Upper lobe of left lung (tissue), 6 donors: ENCODE data around the gene LRRC74A. TPM values are rescaled to one million over a fixed set of nuclear protein-coding genes. Genes with fewer than 3 reads are reported as not detected.
"Not testable (repeated sequence)": the region's sequence is repeated elsewhere in the genome, so short reads cannot be mapped to it uniquely, and the experiment has no call there.

Experiments used
- ATAC-seq, 2 donors: fragments of 200-7000 bp; cut with Tn5 transposase; one replicate each; pipeline ENCODE4 v1.9.1; 2022; ENCODE audit warnings: mild to moderate bottlenecking in 2 of 2, moderate library complexity in 2 of 2; ENCODE audit not compliant: low FRiP score in 2 of 2
- DNase-seq, 2 donors: peaks; one replicate each; pipeline ENCODE4 v3.0.0-alpha.2; 2019 to 2020
- H3K27ac ChIP-seq, 4 donors: fragments of 200-600 bp; sonication (generic); one replicate each; pipeline ENCODE4 v1.5.1; 2016 to 2019
- H3K27me3 ChIP-seq, 4 donors: fragments of 200-600 bp; sonication (generic); one replicate each; pipeline ENCODE4 v1.5.1; 2017 to 2019
- H3K36me3 ChIP-seq, 4 donors: fragments of 200-600 bp; sonication (generic); one replicate each; pipeline ENCODE4 v1.5.1; 2016 to 2019
- H3K4me1 ChIP-seq, 4 donors: fragments of 200-600 bp; sonication (generic); one replicate each; pipeline ENCODE4 v1.5.1; 2018 to 2019
- H3K4me3 ChIP-seq, 4 donors: fragments of 200-600 bp; sonication (generic); one replicate each; pipeline ENCODE4 v1.5.1; 2017 to 2019; ENCODE audit warnings: mild to moderate bottlenecking in 2 of 4, moderate library complexity in 1 of 4
- H3K9me3 ChIP-seq, 4 donors: fragments of 200-600 bp; sonication (generic); one replicate each; pipeline ENCODE4 v1.5.1; 2018 to 2019
- EP300 ChIP-seq, 4 donors: sonication (generic); formaldehyde crosslinking; IDR thresholded peaks; one replicate each; pipeline ENCODE4 v1.5.1; 2017; ENCODE audit warnings: antibody characterized with exemption in 4 of 4, control low read depth in 2 of 4
- POLR2A ChIP-seq, 4 donors: fragments of 450-650 bp; IDR thresholded peaks; one replicate each; pipeline ENCODE4 v1.5.1; 2016 to 2017; ENCODE audit warnings: antibody characterized with exemption in 4 of 4, mild to moderate bottlenecking in 2 of 4
- POLR2AphosphoS5 ChIP-seq, 2 donors: sonication (generic); formaldehyde crosslinking; IDR thresholded peaks; one replicate each; pipeline ENCODE4 v1.5.1; 2017; ENCODE audit warnings: antibody characterized with exemption in 2 of 2
- WGBS, 2 donors: methylation state at CpG; one replicate each; pipeline ENCODE4 v1.1.5; 2017 to 2018; 5-methylcytosine and 5-hydroxymethylcytosine counted together
- total RNA-seq, 6 donors: library from RNA; depleted of rRNA in 4 of 6; stranded (reverse); fragments of >200 nt in 4 of 6; gene quantifications; one replicate each; pipeline versions ENCODE4 v1.1.0 to v1.2.1, GENCODE V29; 2016 to 2021
- TF ChIP-seq, protein P1 (sequence below), 6 experiments: fragments of 450-650 bp in 4 of 6; fragments of 200-600 bp in 2 of 6; sonication (generic) in 2 of 6; IDR thresholded peaks; one replicate each; pipeline ENCODE4 v1.5.1; 2016 to 2019; ENCODE audit warnings: antibody characterized with exemption in 6 of 6
- donor health status: DM: no; HTN: no; CAD: no; lungs with moderate emphysema.
- donor health status: DM: no; HTN: yes; CAD: no; lungs with severe emphysema.

LRRC74A gene
- total RNA-seq, 6 donors from 2014 or later, result not detected

DNA sequence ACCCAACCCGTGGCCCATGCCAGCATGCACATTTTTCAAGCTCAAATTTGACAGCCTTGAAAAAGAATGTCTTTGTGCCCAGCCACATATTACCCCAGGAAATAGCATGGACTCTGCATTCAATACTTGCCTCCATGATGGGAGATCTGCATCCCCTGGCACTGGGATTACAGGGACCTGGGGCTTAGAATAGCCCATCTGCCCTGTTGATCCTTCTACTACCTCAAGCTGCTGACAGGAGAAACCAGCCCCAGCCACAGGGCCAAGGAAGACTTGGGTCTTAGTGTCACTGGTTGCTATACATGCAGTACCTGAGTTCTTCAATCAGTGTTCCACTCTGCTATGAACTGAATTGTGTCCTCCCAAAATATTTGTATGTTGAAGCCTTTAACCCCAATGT, 85.3 kb downstream of the LRRC74A start:
- Histone ChIP-seq H3K27me3 (no peaks in the 10 kb centered on the region), H3K27ac (no peak overlapping the region), H3K4me3 (no peak overlapping the region), H3K4me1 (peaks cover 13 to 39% (median 22%) of the 10 kb centered on the region in 4 donors), H3K36me3 (no peaks in the 10 kb centered on the region), H3K9me3 (no peaks in the 10 kb centered on the region)
- DNase-seq (no peak), ATAC-seq (no peak)
- no peak for TF ChIP-seq EP300 (IDR thresholded peaks at IDR 0.05)
- no peak for TF ChIP-seq POLR2A (IDR thresholded peaks at IDR 0.05)
- TF ChIP-seq, protein P1, sequence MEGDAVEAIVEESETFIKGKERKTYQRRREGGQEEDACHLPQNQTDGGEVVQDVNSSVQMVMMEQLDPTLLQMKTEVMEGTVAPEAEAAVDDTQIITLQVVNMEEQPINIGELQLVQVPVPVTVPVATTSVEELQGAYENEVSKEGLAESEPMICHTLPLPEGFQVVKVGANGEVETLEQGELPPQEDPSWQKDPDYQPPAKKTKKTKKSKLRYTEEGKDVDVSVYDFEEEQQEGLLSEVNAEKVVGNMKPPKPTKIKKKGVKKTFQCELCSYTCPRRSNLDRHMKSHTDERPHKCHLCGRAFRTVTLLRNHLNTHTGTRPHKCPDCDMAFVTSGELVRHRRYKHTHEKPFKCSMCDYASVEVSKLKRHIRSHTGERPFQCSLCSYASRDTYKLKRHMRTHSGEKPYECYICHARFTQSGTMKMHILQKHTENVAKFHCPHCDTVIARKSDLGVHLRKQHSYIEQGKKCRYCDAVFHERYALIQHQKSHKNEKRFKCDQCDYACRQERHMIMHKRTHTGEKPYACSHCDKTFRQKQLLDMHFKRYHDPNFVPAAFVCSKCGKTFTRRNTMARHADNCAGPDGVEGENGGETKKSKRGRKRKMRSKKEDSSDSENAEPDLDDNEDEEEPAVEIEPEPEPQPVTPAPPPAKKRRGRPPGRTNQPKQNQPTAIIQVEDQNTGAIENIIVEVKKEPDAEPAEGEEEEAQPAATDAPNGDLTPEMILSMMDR (IDR thresholded peaks at IDR 0.05), result no peak
- no peak for TF ChIP-seq POLR2AphosphoS5 (IDR thresholded peaks at IDR 0.05)
- WGBS, 2 donors, result 42 to 50% methylated on average over 1 of the region's 1 CpG

DNA sequence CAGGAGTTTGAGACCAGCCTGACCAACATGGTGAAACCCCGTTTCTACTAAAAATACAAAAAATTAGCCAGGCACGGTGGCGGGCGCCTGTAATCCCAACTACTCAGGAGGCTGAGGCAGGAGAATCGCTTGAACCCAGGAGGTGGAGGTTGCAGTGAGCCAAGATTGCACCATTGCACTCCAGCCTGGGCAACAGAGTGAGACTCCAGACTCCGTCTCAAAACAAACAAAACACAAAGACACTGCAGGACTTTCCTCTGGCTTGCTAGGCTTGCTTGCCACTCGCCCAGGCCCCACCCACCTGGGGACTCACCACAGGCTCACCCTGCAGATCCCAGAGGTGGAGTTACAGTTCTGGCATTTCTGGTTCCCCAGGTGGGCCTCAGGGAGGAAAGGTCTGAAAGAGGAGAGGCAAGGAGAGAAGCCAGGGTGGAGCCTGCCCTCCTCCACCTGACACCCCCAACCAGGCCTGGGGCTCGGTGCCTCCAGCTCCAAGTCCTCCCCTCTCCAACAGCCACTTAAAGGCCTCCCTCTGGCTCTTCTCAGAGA, 88.4 kb downstream of the LRRC74A start:
- not testable (repeated sequence) for ATAC-seq, H3K9me3 ChIP-seq, H3K36me3 ChIP-seq, H3K4me3 ChIP-seq, H3K27me3 ChIP-seq
- peak overlapping the region in 1 of 4 donors; percentile 4 for H3K27ac ChIP-seq
- 82% methylated on average over 8 of the region's 8 CpGs for WGBS, 2 donors
- peak in 1 of 2 donors; percentile 67 for DNase-seq
- peaks cover 44 to 58% (median 48%) of the 10 kb centered on the region in 4 donors for H3K4me1 ChIP-seq

DNA sequence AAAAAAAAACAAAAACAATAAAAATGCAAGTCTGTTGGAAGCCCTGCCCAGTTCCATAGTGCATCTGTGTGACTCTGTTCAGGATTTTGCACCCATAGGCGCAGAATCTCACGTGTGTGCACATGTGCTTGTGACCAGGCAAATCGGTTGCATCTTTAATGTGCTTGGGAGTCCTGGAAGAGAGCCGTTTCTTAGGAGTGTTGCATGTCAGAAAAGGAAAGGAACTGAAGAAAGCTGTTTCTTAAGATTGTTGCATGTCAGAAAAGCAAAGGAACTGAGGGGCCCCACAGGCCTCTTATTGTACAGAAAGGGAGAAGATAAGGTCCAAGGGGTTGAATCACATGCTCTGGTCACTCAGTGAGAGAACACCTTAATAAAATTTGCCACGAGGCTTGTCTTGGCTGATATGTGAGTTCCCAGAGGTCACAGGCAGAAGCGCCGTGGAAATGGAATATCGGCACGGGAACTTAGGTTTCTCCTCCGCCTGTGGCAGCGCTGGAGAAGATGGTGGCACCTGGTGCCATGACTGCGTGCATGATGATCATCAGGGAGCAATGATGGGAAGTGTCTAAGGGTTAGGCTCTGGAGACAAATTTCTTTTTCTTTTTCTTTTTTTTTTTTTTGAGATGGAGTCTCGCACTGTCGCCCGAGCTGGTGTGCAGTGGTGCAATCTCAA, 90.0 kb downstream of the LRRC74A start:
- H3K4me1 ChIP-seq, result peaks cover 57 to 71% (median 61%) of the 10 kb centered on the region in 4 donors
- TF ChIP-seq, protein P1 (IDR thresholded peaks at IDR 0.05), result no peak
- TF ChIP-seq EP300 (IDR thresholded peaks at IDR 0.05), result no peak
- peak overlapping the region in 2 of 4 donors; percentile 21 to 94 for H3K27ac ChIP-seq
- H3K4me3 ChIP-seq, result no peak overlapping the region
- H3K27me3 ChIP-seq, result no peaks in the 10 kb centered on the region
- H3K36me3 ChIP-seq, result no peaks in the 10 kb centered on the region
- 80 to 81% methylated on average over 15 of the region's 15 CpGs for WGBS, 2 donors
- DNase-seq (no peak), ATAC-seq (no peak)
- no peaks in the 10 kb centered on the region for H3K9me3 ChIP-seq

DNA sequence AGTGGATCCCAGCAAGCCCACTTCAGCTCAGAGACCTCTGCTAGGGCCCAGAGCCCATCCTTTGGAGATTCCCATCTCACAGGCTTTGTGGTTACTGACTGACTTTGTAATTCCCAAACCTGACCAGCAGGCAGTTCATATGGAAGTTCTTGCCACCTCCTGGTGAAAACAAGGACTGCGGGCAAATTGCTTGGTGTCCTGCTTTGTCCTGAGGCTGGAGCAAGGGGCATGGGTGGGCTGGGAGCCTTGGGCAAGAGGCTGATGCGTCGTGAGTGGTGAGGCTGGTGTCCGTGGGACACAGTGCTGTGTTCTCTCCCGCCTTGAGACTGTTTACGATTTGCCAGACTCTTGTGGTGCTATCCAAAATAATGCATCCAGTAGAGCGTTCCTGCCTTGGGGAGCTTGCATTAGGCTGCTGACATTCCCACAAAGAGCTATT, 91.0 kb downstream of the LRRC74A start:
- TF ChIP-seq POLR2AphosphoS5 (IDR thresholded peaks at IDR 0.05), result no peak
- no peak for TF ChIP-seq POLR2A (IDR thresholded peaks at IDR 0.05)
- TF ChIP-seq, protein P1 (IDR thresholded peaks at IDR 0.05), result peak; percentile 51 to 77 (median 68)
- no peaks in the 10 kb centered on the region for H3K27me3 ChIP-seq
- H3K9me3 ChIP-seq, result no peaks in the 10 kb centered on the region
- H3K4me1 ChIP-seq, result peaks cover 59 to 71% (median 61%) of the 10 kb centered on the region in 4 donors
- peak overlapping the region; percentile 88 to 96 (median 94) for H3K27ac ChIP-seq
- H3K4me3 ChIP-seq, result no peak overlapping the region
- WGBS, 2 donors, result 77 to 88% methylated on average over 2 to 7 of the region's 7 CpGs
- no peaks in the 10 kb centered on the region for H3K36me3 ChIP-seq
- ATAC-seq (no peak), DNase-seq (peak in 1 of 2 donors; percentile 59)

DNA sequence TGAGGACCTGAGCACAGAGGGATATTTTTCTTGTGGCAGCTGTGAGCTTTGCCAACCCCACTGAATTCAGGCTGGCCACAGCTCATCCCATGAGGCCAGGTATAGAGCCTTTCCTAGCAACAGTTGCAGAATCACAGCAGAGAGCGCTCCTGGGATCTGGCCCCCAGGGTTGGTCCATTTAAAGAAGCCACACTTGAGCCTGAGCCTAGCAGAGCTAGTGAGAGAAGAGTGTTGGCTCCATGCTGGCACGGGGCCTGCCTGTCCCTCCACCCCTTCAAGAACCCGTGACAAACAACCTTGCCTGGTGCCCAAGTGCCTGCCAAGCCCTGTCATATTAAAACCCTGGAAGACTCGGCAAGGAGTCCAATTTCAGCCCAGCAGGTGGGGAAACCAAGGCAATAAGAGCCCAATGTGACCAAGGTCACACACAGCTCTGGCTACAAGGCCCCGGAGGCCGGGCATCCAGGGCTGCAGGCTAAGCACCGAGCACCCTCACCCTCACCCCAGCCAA, 91.6 kb downstream of the LRRC74A start:
- Histone ChIP-seq H3K27me3 (no peaks in the 10 kb centered on the region), H3K9me3 (no peaks in the 10 kb centered on the region), H3K4me3 (no peak overlapping the region), H3K36me3 (no peaks in the 10 kb centered on the region), H3K4me1 (peaks cover 59 to 71% (median 61%) of the 10 kb centered on the region in 4 donors), H3K27ac (peak overlapping the region; percentile 88 to 96 (median 94))
- ATAC-seq, result peak in 1 of 2 donors; percentile 11
- peak in 1 of 2 donors; percentile 75 for DNase-seq
- 5 to 23% methylated on average over 5 to 7 of the region's 7 CpGs for WGBS, 2 donors
- TF ChIP-seq EP300 (IDR thresholded peaks at IDR 0.05), result no peak
- peak in 1 of 4 donors; percentile 28 for TF ChIP-seq POLR2A (IDR thresholded peaks at IDR 0.05)
